Ecto neural progenitor cell (in vitro differentiated cells): ENCODE measurements around the gene TTLL11.
"Not testable (repeated sequence)": the region's sequence is repeated elsewhere in the genome, so short reads cannot be mapped to it uniquely, and the experiment has no call there.

Experiments used
- DNase-seq: peaks from one replicate; pipeline ENCODE4 v3.0.0-alpha.2; 2018; ENCODE audit warnings: low spot score

TTLL11 gene

GRCh38 chr9:121813519-121814210 lies 279.4 kb downstream of the TTLL11 start:
- DNase-seq: no peak

GRCh38 chr9:121812159-121812735 lies 280.9 kb downstream of the TTLL11 start:
- DNase-seq: no peak

GRCh38 chr9:121811751-121812150 lies 281.4 kb downstream of the TTLL11 start:
- no peak for DNase-seq

- no peak for DNase-seq
Observed at GRCh38 chr9:121811140-121811539, 282.0 kb downstream of the TTLL11 start.

- DNase-seq: no peak
Observed at GRCh38 chr9:121810489-121810888, 282.6 kb downstream of the TTLL11 start.

GRCh38 chr9:121809356-121810050 lies 283.6 kb downstream of the TTLL11 start:
- DNase-seq: no peak

GRCh38 chr9:121808781-121809180 lies 284.3 kb downstream of the TTLL11 start:
- no peak for DNase-seq

GRCh38 chr9:121807823-121808278 lies 285.3 kb downstream of the TTLL11 start:
- DNase-seq: no peak

- DNase-seq: no peak
Observed at GRCh38 chr9:121807069-121807822, 285.9 kb downstream of the TTLL11 start.

GRCh38 chr9:121802753-121803152 lies 290.4 kb downstream of the TTLL11 start:
- no peak for DNase-seq

- DNase-seq: no peak
Observed at GRCh38 chr9:121801579-121801978, 291.5 kb downstream of the TTLL11 start.

GRCh38 chr9:121800376-121800775 lies 292.7 kb downstream of the TTLL11 start:
- DNase-seq: no peak

- DNase-seq: no peak
Observed at GRCh38 chr9:121798941-121799340, 294.2 kb downstream of the TTLL11 start.

- DNase-seq: peak; percentile 36
Observed at GRCh38 chr9:121797081-121797480, 296.0 kb downstream of the TTLL11 start.

- DNase-seq: not testable (repeated sequence)
Observed at GRCh38 chr9:121794334-121794733, 298.8 kb downstream of the TTLL11 start.

- DNase-seq: not testable (repeated sequence)
Observed at GRCh38 chr9:121792476-121792875, 300.6 kb downstream of the TTLL11 start.

- no peak for DNase-seq
Observed at GRCh38 chr9:121790841-121791240, 302.3 kb downstream of the TTLL11 start.

GRCh38 chr9:121788686-121789366 lies 304.3 kb downstream of the TTLL11 start:
- no peak for DNase-seq

GRCh38 chr9:121786998-121787422 lies 306.1 kb downstream of the TTLL11 start:
- peak; percentile 51 for DNase-seq

- DNase-seq: no peak
Observed at GRCh38 chr9:121786543-121786948, 306.6 kb downstream of the TTLL11 start.

GRCh38 chr9:121785673-121786542 lies 307.2 kb downstream of the TTLL11 start:
- peak; percentile 42 for DNase-seq
